Neural cell (in vitro differentiated cells): ENCODE data around the gene VAT1L. TPM values are rescaled to one million over a fixed set of nuclear protein-coding genes. Genes with fewer than 3 reads are reported as not detected.

Source experiments
- H2AFZ ChIP-seq: fragments of 200-600, 300-800 bp; sonication (generic), shearing (Covaris generic); 2 replicates; pipeline ENCODE4 v1.6.0; 2014; ENCODE audit warnings: low read depth, mild to moderate bottlenecking, antibody characterized with exemption, low read length, moderate library complexity
- H3F3A ChIP-seq: fragments of 200-600 bp; shearing (Covaris generic); 2 replicates; pipeline ENCODE4 v1.6.1; 2016; ENCODE audit warnings: mild to moderate bottlenecking, moderate library complexity, mixed read lengths, antibody characterized with exemption, low read length; ENCODE audit not compliant: insufficient read depth, poor library complexity, severe bottlenecking
- H3K27ac ChIP-seq: fragments of 200-600, 300-800 bp; sonication (generic), shearing (Covaris generic); 2 replicates; pipeline ENCODE4 v1.5.1; 2014; ENCODE audit warnings: mild to moderate bottlenecking, low read length, moderate library complexity
- H3K27me3 ChIP-seq: fragments of 300-800, 200-600 bp; sonication (generic), shearing (Covaris generic); 2 replicates; pipeline ENCODE4 v1.6.0; 2014; ENCODE audit warnings: mild to moderate bottlenecking, low read depth, low read length, moderate library complexity; ENCODE audit not compliant: insufficient read depth
- H3K36me3 ChIP-seq: fragments of 300-800, 200-600 bp; sonication (generic), shearing (Covaris generic); 2 replicates; pipeline ENCODE4 v1.5.1; 2014; ENCODE audit warnings: mild to moderate bottlenecking, antibody characterized with exemption, low read length, moderate library complexity; ENCODE audit not compliant: insufficient read depth
- H3K4me2 ChIP-seq: fragments of 300-800, 200-600 bp; sonication (generic), shearing (Covaris generic); 2 replicates; pipeline ENCODE4 v1.6.0; 2014; ENCODE audit warnings: mild to moderate bottlenecking, low read length
- H3K4me3 ChIP-seq: fragments of 300-800, 200-600 bp; sonication (generic), shearing (Covaris generic); 2 replicates; pipeline ENCODE4 v1.5.1; 2014; ENCODE audit warnings: mild to moderate bottlenecking, low read length, moderate library complexity
- H3K79me2 ChIP-seq: fragments of 200-600 bp; shearing (Covaris generic); replicated peaks from 2 replicates; pipeline ENCODE4 v1.6.0; 2014; ENCODE audit warnings: mild to moderate bottlenecking, low read length, moderate library complexity; ENCODE audit not compliant: insufficient read depth
- H3K9ac ChIP-seq: fragments of 300-800, 200-600 bp; sonication (generic), shearing (Covaris generic); 2 replicates; pipeline ENCODE4 v1.6.1; 2016; ENCODE audit warnings: mild to moderate bottlenecking, low read length, mixed read lengths
- H3K9me2 ChIP-seq: fragments of 200-600 bp; shearing (Covaris generic); 2 replicates; pipeline ENCODE4 v1.6.1; 2016; ENCODE audit warnings: mild to moderate bottlenecking, low read length, mixed read lengths; ENCODE audit not compliant: insufficient read depth
- H3K9me3 ChIP-seq: fragments of 200-600, 300-800 bp; sonication (generic), shearing (Covaris generic); 2 replicates; pipeline ENCODE4 v1.6.1; 2016; ENCODE audit warnings: mild to moderate bottlenecking, mixed run types, low read length, moderate library complexity, mixed read lengths
- H4K20me1 ChIP-seq: fragments of 200-600 bp; shearing (Covaris generic); 2 replicates; pipeline ENCODE4 v1.6.1; 2016; ENCODE audit warnings: mild to moderate bottlenecking, mixed run types; ENCODE audit not compliant: insufficient read depth
- EP300 ChIP-seq: fragments of 450-650 bp; conservative IDR thresholded peaks from 2 replicates; pipeline ENCODE4 v1.6.1; 2014; ENCODE audit warnings: antibody characterized with exemption, mild to moderate bottlenecking, moderate library complexity; ENCODE audit not compliant: poor library complexity, severe bottlenecking
- EZH2 ChIP-seq: fragments of 200-600, 300-800 bp; shearing (Covaris generic), sonication (generic); IDR thresholded peaks from 2 replicates; pipeline ENCODE4 v1.6.1; 2014; ENCODE audit warnings: antibody characterized with exemption, low read length, borderline replicate concordance, mild to moderate bottlenecking; ENCODE audit not compliant: insufficient read depth, poor library complexity, severe bottlenecking
- MXI1 ChIP-seq: fragments of 450-650 bp; conservative IDR thresholded peaks from 2 replicates; pipeline ENCODE4 v1.6.1; 2014; ENCODE audit warnings: antibody characterized with exemption, mild to moderate bottlenecking; ENCODE audit not compliant: poor library complexity, severe bottlenecking
- POLR2AphosphoS5 ChIP-seq: IDR thresholded peaks from 2 replicates; pipeline ENCODE4 v1.6.1; 2012
- RAD21 ChIP-seq: fragments of 450-650 bp; conservative IDR thresholded peaks from 2 replicates; pipeline ENCODE4 v1.6.1; 2014; ENCODE audit warnings: antibody characterized with exemption, mild to moderate bottlenecking, moderate library complexity
- SMC3 ChIP-seq: fragments of 450-650 bp; conservative IDR thresholded peaks from 2 replicates; pipeline ENCODE4 v1.6.1; 2014; ENCODE audit warnings: antibody characterized with exemption, mild to moderate bottlenecking, moderate library complexity; ENCODE audit not compliant: poor library complexity
- TAF1 ChIP-seq: IDR thresholded peaks from 2 replicates; pipeline ENCODE4 v1.6.1; 2012; ENCODE audit warnings: low read depth
- polyA plus RNA-seq: library from polyadenylated mRNA; depleted of rRNA; stranded (reverse); fragments of >200 nt; gene quantifications from 2 replicates; pipeline ENCODE4 v1.2.3, GENCODE V29; 2014
- TF ChIP-seq, protein P1 (sequence below): fragments of 450-650 bp; IDR thresholded peaks from 2 replicates; pipeline ENCODE4 v1.5.1; 2014; ENCODE audit warnings: antibody characterized with exemption, mild to moderate bottlenecking, moderate library complexity; ENCODE audit not compliant: poor library complexity, severe bottlenecking
- TF ChIP-seq, protein P2 (sequence below): IDR thresholded peaks from 2 replicates; pipeline ENCODE4 v1.6.1; 2012; ENCODE audit warnings: borderline replicate concordance

VAT1L gene
- polyA plus RNA-seq, 1 donor from 2014 or later: 54.5 TPM

DNA sequence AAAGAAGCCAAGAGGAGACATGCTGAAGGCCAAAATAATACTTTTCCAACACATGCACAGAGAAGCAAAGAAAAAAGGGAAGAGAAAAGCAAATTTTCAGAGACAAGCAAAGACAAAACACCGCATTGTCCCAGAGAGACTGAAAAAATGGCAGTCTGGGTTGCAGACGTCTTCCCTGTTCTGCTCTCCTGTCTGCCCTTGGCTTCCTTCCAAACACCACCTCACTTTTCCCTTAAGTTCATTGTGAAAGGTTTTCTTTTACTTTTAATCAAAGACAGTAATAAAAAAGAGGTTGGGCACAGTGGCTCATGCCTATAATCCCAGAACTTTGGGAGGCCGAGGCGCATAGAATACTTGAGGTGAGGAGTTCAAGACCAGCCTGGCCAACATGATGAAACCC, 21.2 kb upstream of the VAT1L start:
- Histone ChIP-seq H3K79me2 (no peaks in the 10 kb centered on the region), H3K4me2 (no peak overlapping the region), H3K4me3 (no peak overlapping the region), H3K9me2 (no peaks in the 10 kb centered on the region), H3F3A (no peaks in the 10 kb centered on the region), H3K9me3 (no peaks in the 10 kb centered on the region), H3K27me3 (no peaks in the 10 kb centered on the region), H3K27ac (no peak overlapping the region), H2AFZ (no peak overlapping the region), H3K36me3 (no peaks in the 10 kb centered on the region), H3K9ac (no peak overlapping the region), H4K20me1 (no peaks in the 10 kb centered on the region)
- TF ChIP-seq POLR2AphosphoS5 (no peak), SMC3 (no peak)

DNA sequence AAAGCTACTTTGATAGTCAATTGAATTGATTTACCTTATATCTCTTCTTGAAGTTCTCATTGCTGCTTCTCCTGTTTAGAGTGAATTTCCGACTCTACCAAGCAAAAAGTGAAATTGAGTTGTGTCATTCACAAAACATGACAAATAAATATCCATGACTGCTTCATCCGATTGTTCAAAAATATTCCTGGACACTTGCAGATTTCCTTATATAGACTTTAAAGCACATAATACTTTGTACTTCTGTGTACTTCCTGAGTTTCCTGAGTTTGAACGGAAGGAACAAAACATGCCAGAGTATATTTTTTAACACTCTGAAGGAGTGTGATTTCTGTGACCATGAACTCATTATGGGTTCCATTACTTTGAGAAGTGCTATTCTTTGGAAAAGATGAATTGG, 20.5 kb upstream of the VAT1L start:
- Histone ChIP-seq H3K79me2 (no peaks in the 10 kb centered on the region), H4K20me1 (no peaks in the 10 kb centered on the region), H3K4me3 (no peak overlapping the region), H3K9me2 (no peaks in the 10 kb centered on the region), H3K27ac (no peak overlapping the region), H3K27me3 (no peaks in the 10 kb centered on the region), H3F3A (no peaks in the 10 kb centered on the region), H3K4me2 (no peak overlapping the region), H3K36me3 (no peaks in the 10 kb centered on the region), H3K9me3 (no peaks in the 10 kb centered on the region), H2AFZ (no peak overlapping the region), H3K9ac (no peak overlapping the region)
- no peak for TF ChIP-seq EZH2
- TF ChIP-seq, protein P1, sequence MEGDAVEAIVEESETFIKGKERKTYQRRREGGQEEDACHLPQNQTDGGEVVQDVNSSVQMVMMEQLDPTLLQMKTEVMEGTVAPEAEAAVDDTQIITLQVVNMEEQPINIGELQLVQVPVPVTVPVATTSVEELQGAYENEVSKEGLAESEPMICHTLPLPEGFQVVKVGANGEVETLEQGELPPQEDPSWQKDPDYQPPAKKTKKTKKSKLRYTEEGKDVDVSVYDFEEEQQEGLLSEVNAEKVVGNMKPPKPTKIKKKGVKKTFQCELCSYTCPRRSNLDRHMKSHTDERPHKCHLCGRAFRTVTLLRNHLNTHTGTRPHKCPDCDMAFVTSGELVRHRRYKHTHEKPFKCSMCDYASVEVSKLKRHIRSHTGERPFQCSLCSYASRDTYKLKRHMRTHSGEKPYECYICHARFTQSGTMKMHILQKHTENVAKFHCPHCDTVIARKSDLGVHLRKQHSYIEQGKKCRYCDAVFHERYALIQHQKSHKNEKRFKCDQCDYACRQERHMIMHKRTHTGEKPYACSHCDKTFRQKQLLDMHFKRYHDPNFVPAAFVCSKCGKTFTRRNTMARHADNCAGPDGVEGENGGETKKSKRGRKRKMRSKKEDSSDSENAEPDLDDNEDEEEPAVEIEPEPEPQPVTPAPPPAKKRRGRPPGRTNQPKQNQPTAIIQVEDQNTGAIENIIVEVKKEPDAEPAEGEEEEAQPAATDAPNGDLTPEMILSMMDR: no peak
- no peak for TF ChIP-seq EP300
- no peak for TF ChIP-seq POLR2AphosphoS5
- TF ChIP-seq MXI1: no peak
- TF ChIP-seq, protein P2, sequence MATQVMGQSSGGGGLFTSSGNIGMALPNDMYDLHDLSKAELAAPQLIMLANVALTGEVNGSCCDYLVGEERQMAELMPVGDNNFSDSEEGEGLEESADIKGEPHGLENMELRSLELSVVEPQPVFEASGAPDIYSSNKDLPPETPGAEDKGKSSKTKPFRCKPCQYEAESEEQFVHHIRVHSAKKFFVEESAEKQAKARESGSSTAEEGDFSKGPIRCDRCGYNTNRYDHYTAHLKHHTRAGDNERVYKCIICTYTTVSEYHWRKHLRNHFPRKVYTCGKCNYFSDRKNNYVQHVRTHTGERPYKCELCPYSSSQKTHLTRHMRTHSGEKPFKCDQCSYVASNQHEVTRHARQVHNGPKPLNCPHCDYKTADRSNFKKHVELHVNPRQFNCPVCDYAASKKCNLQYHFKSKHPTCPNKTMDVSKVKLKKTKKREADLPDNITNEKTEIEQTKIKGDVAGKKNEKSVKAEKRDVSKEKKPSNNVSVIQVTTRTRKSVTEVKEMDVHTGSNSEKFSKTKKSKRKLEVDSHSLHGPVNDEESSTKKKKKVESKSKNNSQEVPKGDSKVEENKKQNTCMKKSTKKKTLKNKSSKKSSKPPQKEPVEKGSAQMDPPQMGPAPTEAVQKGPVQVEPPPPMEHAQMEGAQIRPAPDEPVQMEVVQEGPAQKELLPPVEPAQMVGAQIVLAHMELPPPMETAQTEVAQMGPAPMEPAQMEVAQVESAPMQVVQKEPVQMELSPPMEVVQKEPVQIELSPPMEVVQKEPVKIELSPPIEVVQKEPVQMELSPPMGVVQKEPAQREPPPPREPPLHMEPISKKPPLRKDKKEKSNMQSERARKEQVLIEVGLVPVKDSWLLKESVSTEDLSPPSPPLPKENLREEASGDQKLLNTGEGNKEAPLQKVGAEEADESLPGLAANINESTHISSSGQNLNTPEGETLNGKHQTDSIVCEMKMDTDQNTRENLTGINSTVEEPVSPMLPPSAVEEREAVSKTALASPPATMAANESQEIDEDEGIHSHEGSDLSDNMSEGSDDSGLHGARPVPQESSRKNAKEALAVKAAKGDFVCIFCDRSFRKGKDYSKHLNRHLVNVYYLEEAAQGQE: no peak
- no peak for TF ChIP-seq SMC3
- TF ChIP-seq RAD21: no peak
- TF ChIP-seq TAF1: no peak
